Measurements from ENCODE around the gene CDH13. TPM values are rescaled to one million over a fixed set of nuclear protein-coding genes. Genes with fewer than 3 reads are reported as not detected.

CDH13 gene
- total RNA-seq, 2 donors from 2014 or later: 2.4 to 6.3 TPM

DNA sequence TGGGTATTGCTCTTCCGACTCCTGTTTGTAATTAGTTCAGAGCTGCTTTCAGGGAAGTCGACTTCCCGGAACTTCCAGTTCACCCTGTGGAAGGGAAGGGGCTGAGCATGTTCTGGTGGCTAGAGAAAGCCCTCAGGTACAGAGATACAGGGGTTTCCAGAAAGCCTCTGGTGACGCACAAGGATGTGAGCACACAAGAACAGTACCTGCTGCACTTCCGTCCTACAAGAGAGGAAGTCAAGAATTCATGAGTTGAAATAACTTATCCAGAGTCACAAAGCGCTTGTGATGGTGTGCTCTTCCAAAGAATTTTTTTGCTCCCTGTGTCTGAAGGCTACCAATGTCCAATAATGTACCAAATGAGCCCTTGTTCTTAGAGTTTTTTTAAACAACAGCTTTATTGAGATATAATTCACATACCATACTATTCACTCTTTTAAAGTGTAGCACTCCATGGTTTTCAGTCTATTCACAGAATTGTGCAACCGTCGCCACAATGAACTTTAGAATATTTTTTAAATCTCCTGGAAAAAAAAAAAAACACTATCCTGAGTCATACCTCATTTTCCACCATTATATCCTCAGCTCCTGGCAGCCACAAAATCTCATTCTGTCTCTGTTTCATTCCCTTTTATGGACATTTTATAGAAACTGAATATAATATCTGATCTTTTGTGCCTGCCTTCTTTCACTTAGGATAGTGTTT, 327.6 kb downstream of the CDH13 start:
- no peaks in the 10 kb centered on the region for H3K27me3 ChIP-seq
- H3K9ac ChIP-seq (ENCODE audit: low read depth in 2 of 2, low read length in 2 of 2): no peak overlapping the region
- no peaks in the 10 kb centered on the region for H3K4me1 ChIP-seq
- intact Hi-C loops (cut with DNase I): no loop called here
- H3K27ac ChIP-seq: no peak overlapping the region
- DNase-seq: no peak
- TF ChIP-seq, protein P1, sequence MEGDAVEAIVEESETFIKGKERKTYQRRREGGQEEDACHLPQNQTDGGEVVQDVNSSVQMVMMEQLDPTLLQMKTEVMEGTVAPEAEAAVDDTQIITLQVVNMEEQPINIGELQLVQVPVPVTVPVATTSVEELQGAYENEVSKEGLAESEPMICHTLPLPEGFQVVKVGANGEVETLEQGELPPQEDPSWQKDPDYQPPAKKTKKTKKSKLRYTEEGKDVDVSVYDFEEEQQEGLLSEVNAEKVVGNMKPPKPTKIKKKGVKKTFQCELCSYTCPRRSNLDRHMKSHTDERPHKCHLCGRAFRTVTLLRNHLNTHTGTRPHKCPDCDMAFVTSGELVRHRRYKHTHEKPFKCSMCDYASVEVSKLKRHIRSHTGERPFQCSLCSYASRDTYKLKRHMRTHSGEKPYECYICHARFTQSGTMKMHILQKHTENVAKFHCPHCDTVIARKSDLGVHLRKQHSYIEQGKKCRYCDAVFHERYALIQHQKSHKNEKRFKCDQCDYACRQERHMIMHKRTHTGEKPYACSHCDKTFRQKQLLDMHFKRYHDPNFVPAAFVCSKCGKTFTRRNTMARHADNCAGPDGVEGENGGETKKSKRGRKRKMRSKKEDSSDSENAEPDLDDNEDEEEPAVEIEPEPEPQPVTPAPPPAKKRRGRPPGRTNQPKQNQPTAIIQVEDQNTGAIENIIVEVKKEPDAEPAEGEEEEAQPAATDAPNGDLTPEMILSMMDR (IDR thresholded peaks at IDR 0.05): no peak
- no peaks in the 10 kb centered on the region for H3K36me3 ChIP-seq
- no peak overlapping the region for H3K4me3 ChIP-seq
- H3K9me3 ChIP-seq: no peaks in the 10 kb centered on the region

DNA sequence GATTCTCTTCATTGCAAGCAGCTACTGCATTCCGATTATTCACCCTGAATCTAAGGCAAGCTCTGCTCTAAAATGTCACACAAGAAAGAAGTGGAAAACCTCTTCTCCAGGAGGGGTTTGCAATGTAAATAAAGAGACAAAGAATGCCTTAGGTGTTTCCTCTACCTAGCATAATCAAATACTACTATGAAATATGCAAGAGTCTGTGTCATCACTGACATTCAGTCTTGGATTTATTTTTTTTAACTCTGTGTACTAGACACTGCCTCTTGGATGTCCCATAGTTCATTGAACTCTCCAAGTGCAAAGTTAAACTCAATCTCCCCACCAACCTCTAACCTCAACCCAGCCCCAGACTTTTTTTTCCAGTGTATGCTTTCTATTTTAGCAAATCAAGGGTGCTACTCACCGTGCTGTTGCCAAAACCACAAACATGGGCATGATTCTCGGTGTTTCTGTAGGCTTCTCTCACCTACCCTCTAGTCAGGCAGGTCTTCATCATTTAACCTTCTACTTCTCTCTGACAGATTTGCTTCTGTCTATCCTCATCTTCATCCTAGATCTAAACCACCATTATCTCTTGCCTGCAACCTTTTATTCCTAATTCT, 329.1 kb downstream of the CDH13 start:
- no peak for DNase-seq
- TF ChIP-seq, protein P1 (IDR thresholded peaks at IDR 0.05): no peak
- Histone ChIP-seq H3K27ac (no peak overlapping the region), H3K4me3 (no peak overlapping the region), H3K36me3 (no peaks in the 10 kb centered on the region), H3K9ac (ENCODE audit: low read depth in 2 of 2, low read length in 2 of 2) (no peak overlapping the region), H3K4me1 (no peaks in the 10 kb centered on the region), H3K9me3 (no peaks in the 10 kb centered on the region), H3K27me3 (no peaks in the 10 kb centered on the region)
- intact Hi-C loops (cut with DNase I): no loop called here

DNA sequence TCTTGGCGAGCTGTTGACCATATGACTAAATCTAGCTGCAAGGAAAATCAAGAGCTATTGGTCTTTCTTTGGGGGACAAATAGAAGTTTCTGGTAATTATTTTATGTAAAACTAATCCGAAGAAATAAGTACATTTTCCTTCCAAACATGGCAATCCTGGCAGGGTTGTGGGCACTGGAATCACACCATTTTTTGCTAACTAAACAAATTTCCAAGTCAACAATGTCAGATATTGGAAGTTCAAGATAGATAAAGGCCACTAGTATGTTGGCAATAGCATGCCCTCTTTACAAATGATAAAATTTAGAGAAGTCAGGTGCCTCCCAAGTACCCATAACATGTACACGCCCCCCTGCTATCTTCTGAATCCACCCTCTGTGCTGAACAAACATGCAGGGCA, 330.4 kb downstream of the CDH13 start:
- H3K27ac ChIP-seq: no peak overlapping the region
- no peaks in the 10 kb centered on the region for H3K27me3 ChIP-seq
- no peak for DNase-seq
- no peaks in the 10 kb centered on the region for H3K36me3 ChIP-seq
- TF ChIP-seq, protein P1 (IDR thresholded peaks at IDR 0.05): no peak
- no peaks in the 10 kb centered on the region for H3K4me1 ChIP-seq
- H3K4me3 ChIP-seq: no peak overlapping the region
- no peak overlapping the region for H3K9ac ChIP-seq (ENCODE audit: low read depth in 2 of 2, low read length in 2 of 2)
- H3K9me3 ChIP-seq: no peaks in the 10 kb centered on the region
- intact Hi-C loops (cut with DNase I): no loop called here

DNA sequence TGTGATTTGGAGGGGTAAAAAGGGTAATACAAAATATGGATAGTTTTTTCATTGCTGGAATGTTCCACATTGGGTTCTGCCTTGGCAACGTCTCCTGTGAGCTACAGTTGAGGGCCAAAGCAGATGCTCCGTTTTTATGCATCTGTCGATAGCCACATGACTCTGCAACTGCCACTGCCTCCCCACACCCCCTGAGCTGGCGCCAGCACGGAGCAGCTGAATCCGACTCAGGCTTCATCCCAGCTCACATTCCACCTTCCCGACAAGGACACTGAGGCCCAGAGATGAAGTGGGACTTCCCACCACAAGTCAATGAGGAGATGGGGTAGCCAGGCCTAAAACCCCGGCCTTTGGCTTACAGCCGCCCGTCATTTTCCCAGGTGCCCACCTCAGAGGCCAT, 334.1 kb downstream of the CDH13 start:
- TF ChIP-seq, protein P1 (IDR thresholded peaks at IDR 0.05): no peak
- no peak for DNase-seq
- H3K36me3 ChIP-seq: no peaks in the 10 kb centered on the region
- no peak overlapping the region for H3K4me3 ChIP-seq
- no peaks in the 10 kb centered on the region for H3K9me3 ChIP-seq
- H3K27ac ChIP-seq: no peak overlapping the region
- no peak overlapping the region for H3K9ac ChIP-seq (ENCODE audit: low read depth in 2 of 2, low read length in 2 of 2)
- H3K4me1 ChIP-seq: no peaks in the 10 kb centered on the region
- H3K27me3 ChIP-seq: no peaks in the 10 kb centered on the region
- intact Hi-C loops (cut with DNase I): no loop called here

DNA sequence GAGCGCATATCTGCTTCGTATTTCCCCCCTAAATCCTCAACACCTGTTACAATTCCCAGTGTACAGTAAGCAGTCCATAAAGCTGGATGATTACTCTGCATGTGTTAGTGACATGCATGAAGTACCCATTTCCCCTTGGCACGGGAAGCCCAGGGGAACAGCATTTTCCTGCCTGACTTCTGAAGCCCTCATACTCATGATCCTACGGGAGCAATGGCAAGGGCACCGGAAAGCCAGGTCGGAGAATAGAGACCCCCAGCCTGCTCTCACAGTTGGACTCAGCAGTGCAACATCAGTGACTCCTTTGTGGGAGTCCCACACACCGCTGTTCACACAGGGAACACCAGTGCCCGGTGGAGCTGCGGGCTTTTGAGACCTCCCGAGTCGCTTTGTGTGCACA, 336.9 kb downstream of the CDH13 start:
- Histone ChIP-seq H3K4me3 (no peak overlapping the region), H3K27me3 (no peaks in the 10 kb centered on the region), H3K36me3 (no peaks in the 10 kb centered on the region), H3K4me1 (no peaks in the 10 kb centered on the region), H3K27ac (no peak overlapping the region), H3K9me3 (no peaks in the 10 kb centered on the region), H3K9ac (ENCODE audit: low read depth in 2 of 2, low read length in 2 of 2) (no peak overlapping the region)
- intact Hi-C loops (cut with DNase I): no loop called here
- TF ChIP-seq, protein P1 (IDR thresholded peaks at IDR 0.05): no peak
- no peak for DNase-seq
